NCI-H2107 treated with DMSO at 0.1 percent for 48 hours (cell line): Measurements from ENCODE around the gene NUP153.
"Not testable (repeated sequence)": the region's sequence is repeated elsewhere in the genome, so short reads cannot be mapped to it uniquely, and the experiment has no call there.

ENCODE experiments used
- DNase-seq: peaks from one replicate; lab custom pipeline; 2025; ENCODE audit not compliant: unreplicated experiment; lab: John Stamatoyannopoulos, UW

Gene NUP153

DNA sequence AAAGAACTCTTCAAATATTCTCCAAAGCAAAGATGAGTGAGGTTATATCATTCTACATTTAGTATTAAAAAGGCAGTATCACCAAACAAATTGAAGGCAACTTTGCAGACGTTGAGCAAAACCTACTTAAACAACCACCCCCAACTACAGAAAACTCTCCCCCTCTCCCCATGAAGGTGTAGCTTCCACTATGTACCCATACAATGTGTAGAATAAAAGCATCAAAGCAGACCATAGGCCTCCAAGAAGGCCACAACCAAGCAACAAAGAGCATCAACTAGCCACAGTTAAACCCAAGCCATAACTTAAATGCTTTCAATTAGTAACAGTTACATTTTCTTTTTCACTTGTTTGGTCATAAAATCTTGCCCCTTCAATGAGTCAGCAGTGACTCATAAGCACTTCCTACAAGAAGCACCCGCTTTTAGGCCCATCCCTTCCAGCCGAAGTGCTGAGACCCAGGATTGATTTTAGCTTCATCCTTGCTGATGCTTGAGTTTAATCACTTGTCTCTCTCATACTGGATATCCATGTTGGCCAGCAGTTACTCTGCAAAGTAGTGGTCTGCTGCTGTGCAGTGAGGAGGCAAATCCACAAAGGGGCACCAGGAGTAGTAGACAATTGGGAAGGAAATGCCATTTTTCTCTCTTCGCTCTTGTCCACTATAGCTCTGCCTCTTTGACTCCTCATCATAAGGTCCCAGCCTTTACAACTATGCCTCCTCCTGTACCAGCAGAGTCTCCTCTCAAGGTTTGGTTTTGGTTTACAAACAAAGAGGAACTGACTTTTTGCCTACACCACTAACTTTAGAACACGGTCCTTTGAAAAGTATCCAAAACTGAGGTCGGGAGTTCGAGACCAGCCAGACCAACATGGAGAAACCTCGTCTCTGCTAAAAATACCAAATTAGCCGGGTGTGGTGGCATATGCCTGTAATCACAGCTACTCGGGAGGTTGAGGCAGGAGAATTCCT lies 8.4 kb upstream of the NUP153 start:
- DNase-seq: no peak

DNA sequence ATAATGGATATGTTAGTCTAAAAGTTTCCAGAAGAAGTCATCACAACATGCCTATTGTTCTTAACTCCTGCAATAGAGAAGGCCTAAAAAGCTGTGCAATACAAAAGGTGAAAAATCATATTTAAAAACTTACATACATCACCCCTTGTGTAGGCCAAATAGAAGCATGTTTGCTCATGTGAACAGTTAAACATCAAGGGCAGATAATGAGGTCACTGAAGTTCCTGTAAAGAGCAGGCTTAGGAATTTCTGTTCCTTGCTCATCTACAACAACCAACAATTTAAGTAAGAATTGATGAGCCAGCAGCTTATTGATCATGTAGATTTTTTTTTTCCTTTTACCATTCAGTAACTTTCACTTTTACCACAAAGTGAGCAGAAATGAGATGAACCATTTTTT lies 7.5 kb upstream of the NUP153 start:
- DNase-seq: no peak

DNA sequence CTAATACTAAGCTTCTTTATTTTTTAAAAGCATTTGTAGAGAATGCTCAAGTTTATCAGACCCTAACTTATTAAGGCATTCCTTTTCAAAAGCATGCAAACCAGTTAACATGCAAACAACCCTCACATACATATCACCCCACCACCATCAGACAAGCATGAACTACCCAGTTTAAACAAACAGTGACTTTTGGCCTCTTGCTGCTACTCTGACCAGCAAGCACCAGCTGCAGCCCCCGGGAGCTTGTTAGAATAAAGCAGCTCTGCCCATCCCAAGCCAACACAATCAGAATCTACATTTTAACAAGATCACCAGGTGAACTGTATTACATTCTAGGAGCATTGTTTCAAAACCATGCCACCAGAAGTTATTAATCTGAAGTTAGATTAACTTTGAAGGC lies 5.9 kb upstream of the NUP153 start:
- no peak for DNase-seq

DNA sequence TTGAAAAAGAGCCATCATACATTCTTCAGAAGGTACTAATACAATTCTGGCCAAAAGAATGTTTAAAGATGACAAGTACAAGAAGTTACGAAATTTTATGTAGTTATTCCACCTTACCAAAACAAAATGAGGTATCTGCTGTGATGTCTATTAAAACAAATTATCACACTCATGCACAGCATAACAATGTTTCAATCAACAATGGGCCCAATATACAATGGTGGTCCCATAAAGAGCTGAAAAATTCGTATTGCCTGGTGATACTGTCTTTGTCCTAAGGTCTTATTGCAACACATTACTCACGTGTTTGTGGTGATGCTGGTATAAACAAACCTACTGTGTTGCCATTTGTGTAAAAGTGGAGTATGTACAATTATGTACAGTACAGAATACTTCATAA lies 3.6 kb upstream of the NUP153 start:
- no peak for DNase-seq

DNA sequence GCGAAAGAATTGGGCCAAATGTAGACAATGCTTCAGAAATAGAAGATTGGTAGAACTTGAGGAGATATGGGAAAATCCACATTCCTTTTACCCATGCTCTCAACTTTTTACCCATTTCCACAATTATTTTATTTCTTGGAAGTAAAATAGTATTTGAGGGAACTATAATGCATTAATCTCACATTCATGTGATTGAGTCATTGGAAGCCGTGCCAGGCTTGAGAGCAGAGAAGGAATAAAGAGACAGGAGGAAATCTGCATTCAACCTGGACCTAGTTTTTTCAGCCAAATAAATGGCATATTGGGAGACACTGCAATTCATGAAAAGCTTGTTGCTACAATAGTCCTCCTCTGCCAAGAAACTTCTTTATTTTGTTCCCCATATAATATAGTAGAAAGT lies 2.8 kb upstream of the NUP153 start:
- no peak for DNase-seq

DNA sequence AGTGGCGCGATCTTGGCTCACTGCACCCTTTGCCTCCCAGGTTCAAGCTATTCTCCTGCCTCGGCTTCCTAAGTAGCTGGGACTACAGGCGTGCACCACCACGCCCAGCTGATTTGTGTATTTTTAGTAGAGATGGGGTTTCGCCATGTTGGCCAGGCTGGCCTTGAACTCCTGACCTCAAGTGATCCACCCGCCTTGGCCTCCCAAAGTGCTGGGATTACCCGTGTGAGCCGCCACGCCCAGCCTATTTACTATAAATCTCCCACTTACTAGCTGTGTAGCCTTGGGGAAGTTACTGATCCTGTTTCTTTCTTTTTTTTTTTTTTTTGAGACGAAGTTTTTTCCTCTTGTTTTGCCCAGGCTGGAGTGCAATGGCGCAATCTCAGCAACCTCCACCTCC lies 1.3 kb upstream of the NUP153 start:
- DNase-seq: not testable (repeated sequence)

DNA sequence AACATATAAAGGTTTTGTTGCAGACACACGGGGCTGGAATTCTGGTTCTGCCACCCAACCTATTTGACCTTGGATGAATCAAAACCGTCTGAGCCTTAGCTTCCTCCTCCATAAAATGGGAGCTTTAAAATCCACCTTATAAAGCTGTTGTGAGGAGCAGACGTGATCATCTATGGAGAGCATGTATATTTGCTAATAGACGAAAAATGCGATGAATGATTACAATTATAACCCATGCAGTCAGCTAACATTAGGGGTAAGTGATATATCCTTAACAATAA lies 586 bp upstream of the NUP153 start:
- no peak for DNase-seq

DNA sequence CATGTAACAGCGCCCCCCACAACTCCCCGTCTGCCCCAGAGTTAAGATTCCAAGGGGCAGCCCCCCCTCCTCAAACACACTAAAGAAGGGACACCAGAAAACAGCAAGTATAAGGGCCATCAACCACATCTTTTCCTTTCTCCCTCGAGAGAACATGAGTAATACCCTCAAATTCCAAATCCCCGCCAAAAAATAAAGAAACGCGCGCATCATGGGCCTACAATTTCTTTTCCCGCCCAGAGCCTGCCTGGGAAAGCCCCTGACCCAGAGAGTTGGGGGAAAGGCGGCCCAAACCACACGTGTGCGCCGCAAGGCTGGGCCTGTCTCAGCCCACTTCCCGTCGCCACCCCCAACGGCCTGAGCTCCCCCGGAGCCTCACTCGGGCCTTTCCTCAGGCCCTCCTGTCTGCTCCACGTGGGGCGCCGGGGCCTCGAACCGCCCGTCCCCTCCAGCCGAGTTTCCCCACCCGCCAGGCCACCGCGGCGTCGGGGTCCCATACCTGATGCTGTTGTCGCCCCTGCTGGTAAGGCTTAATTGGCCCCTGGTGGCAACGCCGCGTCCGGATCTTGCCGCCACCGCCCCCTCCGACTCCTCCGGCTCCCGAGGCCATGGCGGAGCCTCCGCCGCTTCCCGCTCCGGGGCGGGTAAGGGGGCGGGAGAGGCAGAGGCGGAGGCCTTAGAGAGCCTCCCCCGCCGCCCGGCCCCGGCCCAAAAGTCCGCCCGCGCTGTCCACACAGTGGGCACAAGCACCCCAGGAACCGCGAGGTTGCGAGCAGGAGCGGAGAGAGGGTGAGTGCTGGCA lies 746 bp downstream of the NUP153 start:
- no peak for DNase-seq

DNA sequence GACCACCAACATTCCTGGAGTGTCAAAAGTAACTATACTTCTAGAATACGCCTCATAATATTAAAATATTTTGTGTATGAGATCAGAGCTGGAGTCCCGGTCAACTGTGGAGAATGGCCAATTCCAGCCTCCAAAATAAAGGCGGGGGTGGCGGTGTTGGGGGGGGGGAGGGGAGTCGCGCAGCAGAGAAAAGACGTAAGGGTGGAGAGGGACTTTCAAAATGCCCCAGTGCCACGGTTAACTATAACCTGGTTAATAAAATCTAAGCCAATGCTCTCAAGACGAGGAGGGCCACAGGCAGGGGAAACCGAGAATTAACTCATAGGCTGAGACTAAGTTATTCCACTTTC lies 1.3 kb downstream of the NUP153 start:
- no peak for DNase-seq

DNA sequence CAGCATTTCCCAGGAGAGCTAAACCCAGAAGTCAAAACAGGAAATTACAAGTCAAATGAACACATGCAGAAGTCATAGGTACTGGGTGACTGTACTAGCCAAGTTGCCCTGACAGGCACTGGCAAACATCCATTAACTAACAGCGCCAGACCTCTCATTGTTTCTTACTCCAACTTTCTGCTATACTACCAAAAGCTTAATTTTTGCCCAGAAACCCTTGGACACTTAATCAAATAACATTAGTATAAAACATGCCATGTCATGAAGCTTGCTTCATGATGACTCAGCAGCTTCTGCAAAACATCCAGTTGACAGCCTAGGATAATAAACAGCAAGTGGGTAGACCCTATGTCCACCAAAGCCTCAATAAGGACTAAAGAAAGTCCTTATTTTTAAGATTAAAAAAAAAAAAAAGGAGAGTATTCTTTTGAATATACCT lies 3.5 kb downstream of the NUP153 start:
- no peak for DNase-seq

DNA sequence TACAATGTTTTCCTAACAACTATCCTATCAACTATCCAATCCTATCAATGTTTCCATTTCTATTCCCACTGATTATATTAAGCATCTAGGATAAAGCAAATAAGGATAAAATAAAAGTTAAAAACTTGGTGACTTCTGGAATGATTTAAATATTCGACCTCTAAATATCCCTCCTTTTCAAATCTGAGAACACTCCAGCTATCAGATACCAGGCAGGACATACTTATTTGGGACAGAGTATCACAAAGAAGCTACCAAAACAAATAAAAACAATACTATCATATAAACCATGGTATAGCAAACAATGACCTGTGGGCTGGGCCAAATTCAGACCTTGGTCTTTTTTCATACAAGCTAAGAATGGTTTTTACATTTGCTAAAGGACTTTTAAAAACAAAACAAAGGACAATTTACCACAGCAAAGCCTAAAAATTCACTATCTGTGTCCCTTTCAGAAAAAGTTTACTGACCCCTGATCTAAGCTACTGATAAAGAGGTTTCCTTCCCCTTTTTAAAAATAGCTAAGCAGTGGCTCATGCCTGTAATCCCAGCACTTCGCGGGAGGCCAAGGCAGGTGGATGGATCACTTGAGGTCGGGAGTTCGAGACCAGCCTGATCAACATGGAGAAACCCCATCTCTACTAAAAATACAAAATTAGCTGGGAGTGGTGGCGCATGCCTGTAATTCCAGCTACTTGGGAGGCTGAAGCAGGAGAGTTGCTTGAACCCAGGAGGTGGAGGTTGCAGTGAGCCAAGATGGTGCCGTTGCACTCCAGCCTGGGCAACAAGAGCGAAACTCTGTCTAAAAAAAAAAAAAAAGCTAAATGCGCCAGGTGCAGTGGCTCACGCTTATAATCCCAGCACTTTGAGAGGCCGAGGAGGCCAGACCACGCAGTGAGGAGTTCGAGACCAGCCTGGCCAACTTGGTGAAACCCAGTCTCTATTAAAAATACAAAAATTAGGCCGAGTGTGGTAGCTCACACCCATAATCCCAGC lies 6.0 kb downstream of the NUP153 start:
- no peak for DNase-seq

DNA sequence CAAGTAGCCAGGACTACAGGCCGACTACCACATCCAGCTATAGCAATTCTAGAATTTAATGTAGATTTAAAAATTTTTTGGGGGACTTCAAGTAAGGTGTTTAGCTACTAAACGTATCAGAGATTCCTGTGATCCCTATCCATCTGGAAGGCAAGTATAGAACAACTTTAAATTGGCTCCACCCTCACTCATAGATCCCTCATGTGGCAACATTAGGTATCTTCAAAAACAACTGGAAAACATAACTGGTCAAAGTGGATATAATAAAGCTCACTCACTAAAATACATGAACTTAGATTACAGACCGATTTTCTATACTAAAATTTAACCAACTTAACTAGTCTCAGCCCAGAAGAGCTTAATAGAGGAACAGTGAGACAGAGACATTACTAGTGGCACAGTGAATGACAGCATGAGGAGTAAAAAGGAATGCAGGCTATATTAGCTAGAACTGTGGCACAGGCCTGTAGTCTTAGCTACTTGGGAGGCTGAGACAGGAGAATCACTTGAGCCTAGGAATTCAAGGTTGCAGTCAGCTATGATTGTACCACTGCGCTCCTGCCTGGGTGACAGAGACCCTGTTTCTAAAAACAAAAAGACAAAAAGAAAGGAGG lies 14.7 kb downstream of the NUP153 start:
- DNase-seq: no peak

DNA sequence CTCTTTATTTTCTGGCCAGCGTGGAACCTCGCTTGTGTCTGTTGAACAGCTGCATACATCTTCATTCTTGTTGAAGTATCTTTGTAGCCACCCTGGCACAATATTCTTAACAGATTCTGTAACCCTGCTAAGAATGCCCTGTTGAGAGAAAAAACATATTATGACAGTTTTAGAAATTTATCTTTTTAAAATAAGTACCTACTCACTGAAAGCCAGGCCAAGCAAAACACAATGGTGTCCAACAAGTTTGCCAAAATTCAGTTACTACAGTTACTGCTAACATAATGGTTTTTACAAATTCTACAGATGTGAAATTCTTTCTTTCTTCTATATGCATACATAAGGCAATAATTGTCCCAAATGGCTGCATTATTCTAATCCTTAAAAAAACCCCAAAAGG lies 18.2 kb downstream of the NUP153 start:
- no peak for DNase-seq

DNA sequence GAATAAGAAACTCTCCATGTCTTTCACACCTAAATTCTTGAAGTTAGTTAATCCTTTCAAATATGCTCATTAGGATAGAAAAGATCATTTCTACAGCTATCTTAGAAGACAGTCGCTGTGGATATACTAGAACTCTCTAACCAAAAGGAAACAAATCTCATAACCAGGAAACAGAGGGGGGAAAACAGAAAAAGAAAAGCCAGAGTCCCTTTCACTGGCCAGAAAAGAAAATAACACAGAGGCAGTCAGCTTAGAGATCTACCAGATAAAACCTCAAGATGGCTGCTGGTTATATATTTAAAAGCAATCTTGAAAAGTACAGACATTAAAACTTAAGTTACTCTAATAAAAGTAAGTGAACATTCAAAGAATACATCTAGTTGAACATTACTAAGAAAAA lies 19.6 kb downstream of the NUP153 start:
- DNase-seq: no peak

DNA sequence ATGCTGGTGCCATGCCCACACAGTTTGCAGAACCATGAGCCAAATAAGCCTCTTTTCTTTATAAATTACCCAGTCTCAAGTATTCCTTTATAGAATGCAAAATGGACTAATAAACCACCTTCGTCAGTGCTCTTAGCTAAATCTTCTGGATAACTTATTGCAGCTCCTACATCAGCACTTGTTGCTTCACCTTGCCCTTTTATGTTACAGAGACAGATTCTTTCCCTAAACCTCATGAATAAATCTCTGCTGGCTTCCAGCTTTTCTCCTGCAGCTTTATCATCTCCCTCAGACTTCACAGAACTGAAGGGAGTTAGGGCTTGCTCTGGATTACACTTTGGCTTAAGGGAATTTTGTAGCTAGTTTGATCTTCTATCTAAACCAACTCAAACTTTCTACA lies 22.6 kb downstream of the NUP153 start:
- no peak for DNase-seq

DNA sequence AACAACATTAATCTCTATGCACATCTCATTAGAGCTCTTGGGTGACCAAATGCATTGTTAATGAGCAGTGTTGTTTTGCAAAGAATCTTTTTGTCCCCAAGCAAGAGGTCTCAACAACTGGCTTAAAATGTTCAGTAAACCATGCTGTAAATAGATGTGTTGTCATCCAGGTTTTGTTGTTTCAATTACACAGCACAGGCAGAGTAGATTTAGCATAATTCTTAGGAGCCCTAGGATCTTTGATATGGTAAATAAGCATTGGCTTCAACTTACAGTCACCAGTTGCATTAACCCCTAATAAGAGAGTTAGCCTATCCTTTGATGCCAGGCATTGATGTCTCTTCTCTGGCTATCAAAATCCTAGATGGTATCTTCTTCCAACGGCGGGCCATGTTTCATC lies 23.3 kb downstream of the NUP153 start:
- DNase-seq: no peak

DNA sequence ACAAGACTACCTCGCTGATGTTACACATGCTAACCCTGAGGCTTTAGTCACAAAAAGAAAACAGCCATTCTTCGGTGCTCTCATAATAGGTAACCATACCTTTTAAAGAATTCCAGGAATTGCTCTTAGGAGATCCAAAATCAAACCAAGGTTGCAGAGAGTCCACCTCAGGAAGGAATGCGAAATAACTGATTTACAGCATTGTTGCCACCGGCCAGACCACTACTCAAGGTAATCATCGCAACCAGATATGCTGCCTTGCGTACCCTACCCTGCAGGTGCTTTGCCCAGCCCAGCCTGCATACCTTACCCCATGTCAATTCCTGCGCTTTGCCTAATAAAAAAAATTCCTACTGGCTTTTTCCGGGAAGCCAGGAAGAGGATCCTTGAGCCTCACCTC lies 27.0 kb downstream of the NUP153 start:
- DNase-seq: no peak

DNA sequence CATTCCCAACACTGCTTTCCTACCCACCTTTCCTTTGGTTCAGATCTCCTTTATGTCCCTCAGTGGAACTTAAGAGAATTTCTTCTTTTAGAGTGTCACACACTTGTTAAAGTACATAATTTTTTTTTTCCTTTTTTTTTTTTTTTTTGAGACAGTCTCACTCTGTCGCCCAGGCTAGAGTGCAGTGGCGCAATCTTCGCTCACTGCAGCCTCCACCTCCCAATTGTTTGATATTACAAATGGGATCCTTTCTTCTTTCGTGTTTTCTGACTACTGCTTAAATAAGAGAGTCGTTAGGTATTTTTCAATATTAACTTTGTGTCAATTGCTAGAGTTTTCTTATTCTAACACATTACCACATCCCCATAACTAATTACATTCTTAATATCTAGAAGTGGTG lies 29.1 kb downstream of the NUP153 start:
- DNase-seq: no peak

DNA sequence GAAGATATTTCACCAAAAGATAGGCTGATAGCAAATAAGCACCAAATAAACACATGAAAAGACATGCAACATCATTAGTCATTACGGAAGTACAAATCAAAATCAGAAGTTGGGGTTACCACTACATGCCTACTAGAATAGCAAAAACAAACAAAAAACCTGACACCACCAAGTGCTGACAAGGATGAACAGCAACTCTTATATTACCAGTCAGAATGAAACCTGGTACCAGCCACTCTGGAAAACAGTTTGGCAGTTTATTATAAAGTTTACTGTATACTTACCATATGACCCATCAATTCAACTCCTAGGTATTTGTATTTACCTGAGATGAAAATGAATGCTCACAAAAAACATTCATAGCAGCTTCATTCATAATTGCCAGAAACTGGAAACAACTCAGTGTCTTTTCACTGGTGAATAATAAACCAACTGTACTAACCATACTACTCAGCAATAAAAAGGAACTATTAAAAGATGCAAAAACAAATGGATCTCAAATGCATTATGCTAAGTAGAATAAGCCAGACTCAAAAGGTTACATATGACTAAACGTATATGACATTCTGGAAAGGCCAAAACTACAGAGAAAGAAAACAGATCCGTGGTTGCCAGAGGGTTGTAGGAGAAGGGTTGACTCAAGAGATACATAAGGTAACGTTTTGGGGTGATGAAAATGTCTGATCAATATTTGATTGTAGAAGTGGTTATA lies 33.0 kb downstream of the NUP153 start:
- no peak for DNase-seq

DNA sequence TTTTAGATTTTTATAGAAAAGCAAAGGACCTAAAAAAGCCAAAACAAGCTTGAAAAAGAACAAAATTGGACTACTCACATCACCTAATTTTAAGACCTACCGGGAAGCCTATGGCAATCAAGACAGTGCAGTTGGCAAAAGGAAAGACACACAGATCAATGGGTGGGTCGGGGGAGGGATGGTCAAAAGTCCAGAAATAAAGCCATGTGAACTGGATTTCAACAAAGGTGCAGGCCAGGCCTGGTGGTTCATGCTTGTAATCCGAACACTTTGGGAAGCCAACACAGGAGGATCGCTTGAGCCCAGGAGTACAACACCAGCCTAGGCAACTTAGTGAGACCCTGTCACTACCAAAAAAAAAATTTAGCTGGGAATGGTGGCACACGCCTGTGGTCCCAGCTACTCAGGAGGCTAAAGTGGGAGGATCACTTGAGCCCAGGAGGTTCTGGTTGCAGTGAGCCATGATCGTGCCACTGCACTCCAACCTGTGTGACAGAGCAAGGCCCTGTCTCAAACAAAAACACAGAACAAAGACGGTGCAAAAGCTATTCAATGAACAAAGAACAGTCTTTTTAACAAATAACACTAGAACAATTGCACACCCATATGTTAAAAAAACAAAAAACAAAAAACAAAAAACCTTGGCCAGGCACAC lies 34.5 kb downstream of the NUP153 start:
- no peak for DNase-seq
